ENCODE measurements around the gene CBARP. TPM values are rescaled to one million over a fixed set of nuclear protein-coding genes. Genes with fewer than 3 reads are reported as not detected.

Gene CBARP
- polyA plus RNA-seq, 1 of the 3 experiments (the other 2 are of a cell fraction), result 5.1 TPM

DNA sequence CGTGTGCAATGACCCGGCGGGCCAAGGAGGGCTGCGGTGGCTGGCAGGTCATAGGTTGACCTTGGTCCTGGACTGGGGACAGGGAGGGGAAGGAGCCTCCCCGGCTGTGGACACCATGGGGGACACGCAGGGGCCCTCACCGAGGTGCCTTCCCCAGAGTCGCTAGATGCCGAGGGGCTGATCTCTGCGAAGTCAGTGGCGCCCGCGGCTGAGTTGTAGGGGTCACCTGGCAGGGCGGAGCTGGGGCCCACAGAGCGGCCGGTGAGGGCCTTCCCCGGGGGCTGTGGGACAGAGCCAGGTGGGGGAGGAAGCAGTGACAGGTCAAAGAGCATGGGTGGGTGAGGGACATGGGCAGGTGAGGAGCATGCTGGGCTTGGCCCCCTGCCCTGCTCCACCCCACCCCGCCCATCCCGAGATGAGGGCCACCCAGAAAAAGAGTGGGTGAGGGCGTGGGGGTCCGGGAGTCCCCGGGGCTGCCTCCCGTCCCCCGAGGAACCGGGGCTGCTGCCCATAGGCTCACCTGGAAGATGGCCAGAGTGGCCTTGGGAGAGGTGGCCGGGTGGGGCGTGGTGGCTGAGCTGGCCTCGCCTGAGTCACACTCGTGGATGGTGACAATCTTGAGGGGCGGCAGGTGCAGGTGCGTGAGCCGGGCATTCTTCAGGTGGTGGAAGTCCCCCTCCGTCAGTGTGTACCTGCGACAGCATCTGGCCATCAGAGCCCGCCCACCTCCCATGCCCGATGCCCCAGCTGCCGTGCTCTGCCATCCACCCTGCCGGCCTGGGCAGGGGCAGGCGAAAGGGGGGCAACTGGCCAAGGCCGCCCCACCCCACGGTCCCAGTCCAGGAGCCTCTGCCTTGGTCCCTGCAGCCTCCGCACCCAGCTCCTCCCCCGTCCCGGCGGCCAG lies 3.5 kb downstream of the CBARP start:
- POLR2A ChIA-PET, result no interaction called here
- CTCF ChIA-PET, result interaction anchor here (1.0 to 5.7 kb wide), 2 partner anchors 10 to 12 kb away, joined by 5 to 82 read pairs; no protein-coding TSS in a partner anchor
- H3K4me3 ChIP-seq (ENCODE audit: low read depth in 2 of 2, low read length in 1 of 2), result no peak overlapping the region
- peaks cover 0 to 41% of the 10 kb centered on the region in 2 experiments for H3K36me3 ChIP-seq (replicated peaks in 1 of 2; ENCODE audit: control insufficient read depth in 1 of 2, insufficient read depth in 2 of 2, low read length in 1 of 2)
- H4K20me1 ChIP-seq (ENCODE audit: insufficient read depth), result peaks cover 24% of the 10 kb centered on the region
- TF ChIP-seq RFX5 (IDR thresholded peaks at IDR 0.05; ENCODE audit: low read length) (no peak), CHD2 (IDR thresholded peaks at IDR 0.05; ENCODE audit: low read length, partially characterized antibody) (no peak), CTCF (IDR thresholded peaks at IDR 0.05) (no peak), ZBTB33 (IDR thresholded peaks at IDR 0.05; ENCODE audit: borderline replicate concordance, low read depth) (no peak), EP300 (IDR thresholded peaks at IDR 0.05; ENCODE audit: borderline replicate concordance in 1 of 2, low read depth in 1 of 2, low read length in 1 of 2) (no peak), ELF1 (IDR thresholded peaks at IDR 0.05) (no peak)
- TF ChIP-seq, protein P1, sequence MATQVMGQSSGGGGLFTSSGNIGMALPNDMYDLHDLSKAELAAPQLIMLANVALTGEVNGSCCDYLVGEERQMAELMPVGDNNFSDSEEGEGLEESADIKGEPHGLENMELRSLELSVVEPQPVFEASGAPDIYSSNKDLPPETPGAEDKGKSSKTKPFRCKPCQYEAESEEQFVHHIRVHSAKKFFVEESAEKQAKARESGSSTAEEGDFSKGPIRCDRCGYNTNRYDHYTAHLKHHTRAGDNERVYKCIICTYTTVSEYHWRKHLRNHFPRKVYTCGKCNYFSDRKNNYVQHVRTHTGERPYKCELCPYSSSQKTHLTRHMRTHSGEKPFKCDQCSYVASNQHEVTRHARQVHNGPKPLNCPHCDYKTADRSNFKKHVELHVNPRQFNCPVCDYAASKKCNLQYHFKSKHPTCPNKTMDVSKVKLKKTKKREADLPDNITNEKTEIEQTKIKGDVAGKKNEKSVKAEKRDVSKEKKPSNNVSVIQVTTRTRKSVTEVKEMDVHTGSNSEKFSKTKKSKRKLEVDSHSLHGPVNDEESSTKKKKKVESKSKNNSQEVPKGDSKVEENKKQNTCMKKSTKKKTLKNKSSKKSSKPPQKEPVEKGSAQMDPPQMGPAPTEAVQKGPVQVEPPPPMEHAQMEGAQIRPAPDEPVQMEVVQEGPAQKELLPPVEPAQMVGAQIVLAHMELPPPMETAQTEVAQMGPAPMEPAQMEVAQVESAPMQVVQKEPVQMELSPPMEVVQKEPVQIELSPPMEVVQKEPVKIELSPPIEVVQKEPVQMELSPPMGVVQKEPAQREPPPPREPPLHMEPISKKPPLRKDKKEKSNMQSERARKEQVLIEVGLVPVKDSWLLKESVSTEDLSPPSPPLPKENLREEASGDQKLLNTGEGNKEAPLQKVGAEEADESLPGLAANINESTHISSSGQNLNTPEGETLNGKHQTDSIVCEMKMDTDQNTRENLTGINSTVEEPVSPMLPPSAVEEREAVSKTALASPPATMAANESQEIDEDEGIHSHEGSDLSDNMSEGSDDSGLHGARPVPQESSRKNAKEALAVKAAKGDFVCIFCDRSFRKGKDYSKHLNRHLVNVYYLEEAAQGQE (IDR thresholded peaks at IDR 0.05; ENCODE audit: low read depth, low read length), result no peak
- no peak overlapping the region for H3K27ac ChIP-seq (ENCODE audit: low read depth in 2 of 2, low read length in 1 of 2)
- DNase-seq, result no peak
- H3F3A ChIP-seq (replicated peaks; ENCODE audit: insufficient read depth), result peaks cover 26% of the 10 kb centered on the region
- H3K9me3 ChIP-seq, result no peaks in the 10 kb centered on the region
- no peak overlapping the region for H3K9ac ChIP-seq
- H3K4me1 ChIP-seq (ENCODE audit: control insufficient read depth in 1 of 2, insufficient read depth in 2 of 2, low read depth in 1 of 2, low read length in 1 of 2), result peaks cover 0 to 17% of the 10 kb centered on the region in 2 experiments; a peak in 1 of 4 replicates
- H3K4me2 ChIP-seq, result no peak overlapping the region
- peaks cover 11% of the 10 kb centered on the region; the same call in 1 of the 2 replicates for H3K79me2 ChIP-seq (ENCODE audit: insufficient read depth)
- 93% methylated on average over 10 of the region's 45 CpGs for WGBS (ENCODE audit: low lambda C conversion rate)
- H2AFZ ChIP-seq (ENCODE audit: low read depth), result no peak overlapping the region
- H3K27me3 ChIP-seq (ENCODE audit: insufficient read depth), result no peaks in the 10 kb centered on the region
- H3K9me2 ChIP-seq, result no peaks in the 10 kb centered on the region

All from SK-N-SH (cell line).